SHP77 (cell line): ENCODE data around the gene RBFOX2.

ENCODE experiments used
- DNase-seq, 2 experiments: peaks; one replicate each; lab custom pipeline; 2025; lab: John Stamatoyannopoulos, UW

The RBFOX2 gene

GRCh38 chr22:35930933-35931332 lies 97.7 kb downstream of the RBFOX2 start:
- DNase-seq, result peak in 1 of 2 experiments; percentile 30

- no peak for DNase-seq
Measured at GRCh38 chr22:35928285-35928798, 100.3 kb downstream of the RBFOX2 start.

GRCh38 chr22:35923026-35923425 lies 105.6 kb downstream of the RBFOX2 start:
- no peak for DNase-seq

- peak; percentile 43 to 49 for DNase-seq
Measured at GRCh38 chr22:35921777-35922176, 106.8 kb downstream of the RBFOX2 start.

GRCh38 chr22:35921044-35921443 lies 107.6 kb downstream of the RBFOX2 start:
- DNase-seq, result no peak

GRCh38 chr22:35919002-35919542 lies 109.6 kb downstream of the RBFOX2 start:
- DNase-seq, result no peak

GRCh38 chr22:35918456-35918855 lies 110.2 kb downstream of the RBFOX2 start:
- no peak for DNase-seq

- DNase-seq, result no peak
Measured at GRCh38 chr22:35917651-35918050, 111.0 kb downstream of the RBFOX2 start.

GRCh38 chr22:35915477-35916013 lies 113.1 kb downstream of the RBFOX2 start:
- no peak for DNase-seq

- peak; percentile 92 for DNase-seq
Measured at GRCh38 chr22:35914665-35915476, 113.8 kb downstream of the RBFOX2 start.

- no peak for DNase-seq
Measured at GRCh38 chr22:35914357-35914664, 114.3 kb downstream of the RBFOX2 start.

GRCh38 chr22:35913925-35914324 lies 114.7 kb downstream of the RBFOX2 start:
- DNase-seq, result no peak

GRCh38 chr22:35912658-35913057 lies 116.0 kb downstream of the RBFOX2 start:
- DNase-seq, result no peak

- DNase-seq, result no peak
Measured at GRCh38 chr22:35911877-35912276, 116.7 kb downstream of the RBFOX2 start.

- no peak for DNase-seq
Measured at GRCh38 chr22:35910926-35911325, 117.7 kb downstream of the RBFOX2 start.

- DNase-seq, result no peak
Measured at GRCh38 chr22:35910003-35910769, 118.4 kb downstream of the RBFOX2 start.

GRCh38 chr22:35905894-35906293 lies 122.7 kb downstream of the RBFOX2 start:
- no peak for DNase-seq

- no peak for DNase-seq
Measured at GRCh38 chr22:35904752-35905151, 123.9 kb downstream of the RBFOX2 start.

GRCh38 chr22:35904336-35904692 lies 124.3 kb downstream of the RBFOX2 start:
- DNase-seq, result no peak

GRCh38 chr22:35903571-35904335 lies 124.9 kb downstream of the RBFOX2 start:
- no peak for DNase-seq

GRCh38 chr22:35900483-35901168 lies 128.0 kb downstream of the RBFOX2 start:
- DNase-seq, result no peak
